LNCaP clone FGC (cell line): ENCODE data around the gene ZFAND2B.

Experiments used
- DNase-seq: peaks from one replicate; pipeline ENCODE4 v3.0.0-alpha.2; 2011; ENCODE audit warnings: low read depth
- H3K4me3 ChIP-seq: 2 replicates; pipeline ENCODE4 v1.5.1; 2011; ENCODE audit warnings: mild to moderate bottlenecking, low read depth, low read length, control low read depth
- TF ChIP-seq, protein P1 (sequence below): IDR thresholded peaks from 2 replicates; pipeline ENCODE4 v1.5.1; 2012; ENCODE audit warnings: mild to moderate bottlenecking; ENCODE audit not compliant: control insufficient read depth, insufficient read depth; ENCODE audit errors: extremely low read depth

The ZFAND2B gene

GRCh38 chr2:219218732-219219701, 12.4 kb downstream of the ZFAND2B start, which contains the start of gene ABCB6:
Gene ABCB6 (minus strand): TSS chr2:219218958. CDS start chr2:219218673, 285 bp downstream.
- peak within 1 kb of the TSS; percentile 55 for H3K4me3 ChIP-seq
- DNase-seq, result peak; percentile 79

DNA sequence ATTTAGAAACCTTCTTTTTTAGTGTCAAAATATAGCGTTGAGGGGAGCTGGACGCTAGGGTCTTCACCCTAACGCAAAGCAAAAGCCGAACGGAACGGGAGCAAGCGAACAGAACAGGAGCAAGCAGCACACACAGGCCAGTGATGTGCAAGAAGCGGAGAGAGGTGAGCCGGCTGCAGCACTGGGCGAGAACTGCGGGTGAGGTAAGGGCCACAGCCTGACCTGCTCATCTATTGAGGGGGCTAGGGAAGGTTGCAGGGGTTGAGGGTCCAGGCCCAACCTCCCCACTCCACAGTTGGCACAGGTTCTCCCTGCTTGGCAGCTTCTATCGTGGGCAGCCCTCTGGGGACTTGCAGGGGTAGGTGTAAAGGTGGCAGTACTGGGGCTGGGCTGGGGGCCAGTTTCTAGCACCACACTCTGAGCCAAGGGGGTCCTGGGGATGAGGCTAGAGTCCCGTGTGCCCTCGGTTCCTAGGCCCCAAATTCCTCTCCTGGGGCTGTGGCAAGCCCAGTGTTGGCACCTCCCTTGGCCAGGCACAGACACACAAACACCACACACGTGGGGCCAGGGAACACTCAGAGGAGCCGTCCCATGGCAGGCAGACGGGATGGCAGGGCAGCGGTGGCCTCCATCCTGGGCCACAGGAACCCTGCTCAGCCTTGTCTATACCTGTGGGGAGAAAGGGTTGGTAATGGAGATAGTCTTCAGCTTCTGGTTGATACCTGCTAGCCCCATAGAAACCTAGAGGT, 13.4 kb downstream of the ZFAND2B start:
- no peak overlapping the region for H3K4me3 ChIP-seq
- no peak for DNase-seq
- TF ChIP-seq, protein P1, sequence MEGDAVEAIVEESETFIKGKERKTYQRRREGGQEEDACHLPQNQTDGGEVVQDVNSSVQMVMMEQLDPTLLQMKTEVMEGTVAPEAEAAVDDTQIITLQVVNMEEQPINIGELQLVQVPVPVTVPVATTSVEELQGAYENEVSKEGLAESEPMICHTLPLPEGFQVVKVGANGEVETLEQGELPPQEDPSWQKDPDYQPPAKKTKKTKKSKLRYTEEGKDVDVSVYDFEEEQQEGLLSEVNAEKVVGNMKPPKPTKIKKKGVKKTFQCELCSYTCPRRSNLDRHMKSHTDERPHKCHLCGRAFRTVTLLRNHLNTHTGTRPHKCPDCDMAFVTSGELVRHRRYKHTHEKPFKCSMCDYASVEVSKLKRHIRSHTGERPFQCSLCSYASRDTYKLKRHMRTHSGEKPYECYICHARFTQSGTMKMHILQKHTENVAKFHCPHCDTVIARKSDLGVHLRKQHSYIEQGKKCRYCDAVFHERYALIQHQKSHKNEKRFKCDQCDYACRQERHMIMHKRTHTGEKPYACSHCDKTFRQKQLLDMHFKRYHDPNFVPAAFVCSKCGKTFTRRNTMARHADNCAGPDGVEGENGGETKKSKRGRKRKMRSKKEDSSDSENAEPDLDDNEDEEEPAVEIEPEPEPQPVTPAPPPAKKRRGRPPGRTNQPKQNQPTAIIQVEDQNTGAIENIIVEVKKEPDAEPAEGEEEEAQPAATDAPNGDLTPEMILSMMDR, result no peak

More at GRCh38 chr2:219218732-219219701, 12.4 kb downstream of the ZFAND2B start, which contains the start of gene ABCB6:
- TF ChIP-seq, protein P1, result no peak

GRCh38 chr2:219220652-219221402, 14.2 kb downstream of the ZFAND2B start:
- TF ChIP-seq, protein P1, result no peak
- no peak for DNase-seq
- H3K4me3 ChIP-seq, result no peak overlapping the region

- no peak for DNase-seq
- TF ChIP-seq, protein P1, result no peak
Measured at GRCh38 chr2:219221957-219222518, 15.5 kb downstream of the ZFAND2B start.

DNA sequence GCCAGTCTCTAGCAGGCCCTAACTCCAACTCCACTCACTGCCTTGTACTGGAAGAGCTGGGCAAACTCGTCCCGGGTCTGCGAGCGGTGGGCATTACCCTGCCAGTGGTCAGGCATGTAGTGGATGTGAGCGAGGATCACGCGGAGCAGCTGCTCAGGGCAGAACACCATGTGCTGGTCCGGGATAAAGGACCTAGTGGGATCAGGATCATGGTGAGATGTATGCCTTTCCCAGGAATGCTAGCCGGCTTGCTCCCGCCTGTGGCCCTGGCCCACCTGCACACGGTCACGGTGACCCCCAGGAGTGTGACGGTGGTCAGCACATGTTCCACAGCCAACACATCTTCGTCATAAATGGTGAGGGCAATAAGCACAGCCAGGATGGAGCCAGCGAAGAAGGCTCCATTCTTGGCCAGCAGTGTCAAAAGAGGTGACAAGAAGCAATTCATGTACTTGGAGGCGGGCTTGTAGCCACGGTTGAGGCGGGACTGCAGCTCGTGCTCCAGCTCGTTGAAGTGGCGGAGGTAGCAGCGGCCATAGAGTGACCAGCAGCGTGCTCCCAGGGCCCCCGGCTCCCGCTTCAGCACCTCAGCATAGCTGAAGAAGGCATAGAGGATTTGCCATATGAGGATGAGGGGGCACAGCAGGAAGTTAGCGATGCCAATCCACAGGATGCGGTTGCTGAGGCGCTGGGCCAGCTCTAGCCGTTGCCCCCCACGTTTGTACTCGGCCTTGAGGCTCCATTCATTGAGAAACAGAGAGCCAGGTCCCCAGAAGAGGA, 17.4 kb downstream of the ZFAND2B start:
- no peak overlapping the region for H3K4me3 ChIP-seq
- DNase-seq, result no peak
- TF ChIP-seq, protein P1, result no peak

More at GRCh38 chr2:219221957-219222518, 15.5 kb downstream of the ZFAND2B start:
- no peak overlapping the region for H3K4me3 ChIP-seq
